IPS DF 4.7 (cell line): ENCODE results near the gene PIK3IP1.

Experiments
- DNase-seq: peaks from one replicate; pipeline ENCODE4 v3.0.0-alpha.2; 2013; ENCODE audit warnings: low spot score; ENCODE audit errors: extremely low read depth

Gene PIK3IP1

GRCh38 chr22:31279327-31279669 lies 13.0 kb downstream of the PIK3IP1 start:
- DNase-seq: no peak

- no peak for DNase-seq
These were observed 13.5 kb downstream of the PIK3IP1 start for GRCh38 chr22:31278626-31279326.

- no peak for DNase-seq
These were observed 14.1 kb downstream of the PIK3IP1 start for GRCh38 chr22:31278151-31278621.

DNA sequence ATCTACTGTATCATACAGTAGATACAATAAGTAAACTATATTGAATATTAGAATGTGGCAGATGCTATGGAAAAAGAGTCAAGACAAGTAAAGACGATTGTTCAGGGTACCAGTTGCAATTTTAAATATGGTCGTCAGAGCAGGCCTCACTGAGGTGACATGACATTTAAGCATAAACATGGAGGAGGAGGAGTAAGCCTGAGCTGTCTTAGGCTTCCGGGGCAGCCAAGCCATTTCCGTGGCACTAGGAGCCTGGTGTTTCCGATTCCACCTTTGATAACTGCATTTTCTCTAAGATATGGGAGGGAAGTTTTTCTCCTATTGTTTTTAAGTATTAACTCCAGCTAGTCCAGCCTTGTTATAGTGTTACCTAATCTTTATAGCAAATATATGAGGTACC lies 14.5 kb downstream of the PIK3IP1 start:
- no peak for DNase-seq

- DNase-seq: no peak
These were observed 15.7 kb downstream of the PIK3IP1 start for GRCh38 chr22:31276426-31277167.

- no peak for DNase-seq
These were observed 16.7 kb downstream of the PIK3IP1 start for GRCh38 chr22:31275576-31275975.

DNA sequence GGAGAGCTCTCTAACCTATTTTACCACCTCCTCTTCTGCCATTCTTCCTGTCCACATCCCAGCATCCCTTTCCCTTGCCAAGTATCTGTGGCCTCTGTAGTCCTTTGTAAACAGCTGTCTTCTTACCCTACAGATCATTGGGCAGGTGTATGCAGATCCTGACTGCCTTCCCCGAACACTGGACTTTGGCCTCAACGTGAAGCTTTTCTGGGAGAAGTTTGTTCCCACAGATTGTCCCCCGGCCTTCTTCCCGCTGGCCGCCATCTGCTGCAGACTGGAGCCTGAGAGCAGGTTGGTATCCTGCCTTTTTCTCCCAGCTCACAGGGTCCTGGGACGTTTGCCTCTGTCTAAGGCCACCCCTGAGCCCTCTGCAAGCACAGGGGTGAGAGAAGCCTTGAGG lies 17.3 kb downstream of the PIK3IP1 start:
- no peak for DNase-seq

GRCh38 chr22:31274017-31274416 lies 18.3 kb downstream of the PIK3IP1 start:
- no peak for DNase-seq

- no peak for DNase-seq
These were observed 19.5 kb downstream of the PIK3IP1 start for GRCh38 chr22:31272522-31273446.

- DNase-seq: no peak
These were observed 20.8 kb downstream of the PIK3IP1 start for GRCh38 chr22:31271485-31271884.

GRCh38 chr22:31271026-31271425 lies 21.3 kb downstream of the PIK3IP1 start:
- DNase-seq: no peak

GRCh38 chr22:31269892-31270579 lies 22.3 kb downstream of the PIK3IP1 start:
- no peak for DNase-seq

- no peak for DNase-seq
These were observed 24.0 kb downstream of the PIK3IP1 start for GRCh38 chr22:31268281-31268680.

DNA sequence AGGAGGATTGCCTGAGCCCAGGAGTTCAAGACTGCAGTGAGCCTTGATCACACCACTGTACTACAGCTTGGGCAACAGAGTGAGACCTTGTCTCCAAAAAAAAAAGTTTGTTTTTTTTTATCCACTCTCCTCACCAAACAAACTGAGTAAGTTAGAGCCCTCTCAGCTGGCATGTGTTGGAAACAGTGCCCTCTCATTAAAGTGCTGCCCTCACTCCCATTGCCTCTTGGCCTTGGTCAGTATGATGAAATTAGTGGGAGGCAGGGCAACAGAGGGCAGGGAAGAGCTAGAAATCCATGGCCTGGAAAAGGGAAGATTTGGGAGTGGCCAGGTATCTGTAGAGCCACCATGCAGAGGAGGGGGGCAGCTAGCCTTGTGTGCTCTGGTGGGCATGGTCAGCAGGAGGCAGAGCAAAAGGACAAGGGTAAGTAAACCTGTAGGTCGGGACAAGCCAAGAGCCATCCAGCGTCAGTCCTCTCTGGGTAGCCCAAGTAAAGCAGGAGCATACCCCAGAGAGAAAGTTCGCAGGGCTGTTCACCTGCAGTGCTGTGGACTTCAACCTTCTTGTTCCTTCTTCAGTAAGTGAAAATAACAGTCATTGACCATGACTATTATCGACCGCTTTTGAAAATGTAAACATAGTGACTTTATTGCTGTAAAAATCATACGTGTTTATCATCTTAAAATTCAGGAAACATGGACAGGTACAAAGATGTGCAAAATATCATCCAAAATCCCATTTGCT lies 28.2 kb downstream of the PIK3IP1 start:
- no peak for DNase-seq

GRCh38 chr22:31262312-31263133 lies 29.8 kb downstream of the PIK3IP1 start:
- DNase-seq: no peak

DNA sequence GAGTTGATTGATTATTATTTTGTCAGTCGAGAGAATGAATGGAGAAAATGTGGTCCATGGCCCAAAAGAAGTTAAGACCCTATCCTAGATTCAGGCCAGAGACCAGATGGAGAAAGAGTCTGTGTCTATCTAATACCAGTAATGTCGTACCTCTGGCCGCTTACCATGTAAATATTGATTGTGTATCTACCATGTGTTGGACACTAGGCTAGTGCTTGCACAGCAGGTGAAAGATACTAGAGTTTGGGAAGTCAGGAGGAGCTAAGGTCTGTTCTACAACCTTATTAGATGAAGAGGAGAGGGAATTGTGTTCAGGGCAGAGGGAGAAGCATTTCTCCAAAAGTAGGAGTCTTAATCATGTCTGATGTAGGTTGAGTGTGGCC lies 31.8 kb downstream of the PIK3IP1 start:
- no peak for DNase-seq

- no peak for DNase-seq
These were observed 32.4 kb downstream of the PIK3IP1 start for GRCh38 chr22:31259798-31260473.

- DNase-seq: no peak
These were observed 38.3 kb downstream of the PIK3IP1 start for GRCh38 chr22:31253949-31254348.
